Left hindlimb (tissue), 1 donor: Measurements from ENCODE around the gene ZNF429.
A peak's percentile ranks its signal among the peaks of the same experiment; 100 is the strongest.
"Not testable (repeated sequence)": the region's sequence is repeated elsewhere in the genome, so short reads cannot be mapped to it uniquely, and the experiment has no call there.

Experiments used
- DNase-seq: peaks from one replicate; pipeline ENCODE4 v3.0.0-alpha.2; 2018

Gene ZNF429

DNA sequence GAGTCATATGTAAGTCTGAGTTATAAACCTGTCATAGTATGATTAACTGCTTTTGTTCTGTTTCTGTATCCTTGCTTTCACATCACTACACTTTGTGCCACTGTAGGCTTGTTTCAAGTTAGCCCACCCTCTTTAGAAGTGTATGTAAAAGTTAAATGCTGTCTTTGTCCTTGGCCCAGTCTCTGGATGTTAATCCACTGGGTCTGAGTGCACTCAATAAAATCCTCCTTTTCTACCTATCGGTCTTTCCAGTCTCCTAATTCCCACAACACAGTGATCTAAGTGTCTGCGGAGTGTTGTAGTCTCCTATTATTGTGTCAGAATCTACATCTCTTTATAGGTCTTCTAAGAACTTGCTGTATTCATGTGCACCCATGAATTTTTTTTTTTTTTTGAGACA, 14.1 kb downstream of the ZNF429 start:
- no peak for DNase-seq

DNA sequence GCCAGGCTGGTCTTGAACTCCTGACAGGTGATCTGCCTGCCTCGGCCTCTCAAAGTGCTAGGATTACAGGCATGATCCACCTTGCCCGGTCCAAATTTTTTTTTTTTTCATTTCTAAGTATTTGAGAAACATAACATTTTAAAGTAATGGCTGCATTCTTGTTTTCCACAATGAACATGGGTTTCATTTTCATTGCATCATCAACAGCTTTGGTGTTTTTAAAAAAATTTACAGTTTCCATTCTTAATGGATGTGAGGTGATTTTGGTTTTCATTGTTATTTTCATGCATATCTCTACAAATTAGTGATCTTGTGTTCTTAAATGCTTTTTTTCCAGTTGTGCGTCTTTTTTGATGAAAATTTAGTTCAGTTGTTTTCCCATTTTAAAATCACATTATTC, 27.5 kb downstream of the ZNF429 start:
- no peak for DNase-seq

DNA sequence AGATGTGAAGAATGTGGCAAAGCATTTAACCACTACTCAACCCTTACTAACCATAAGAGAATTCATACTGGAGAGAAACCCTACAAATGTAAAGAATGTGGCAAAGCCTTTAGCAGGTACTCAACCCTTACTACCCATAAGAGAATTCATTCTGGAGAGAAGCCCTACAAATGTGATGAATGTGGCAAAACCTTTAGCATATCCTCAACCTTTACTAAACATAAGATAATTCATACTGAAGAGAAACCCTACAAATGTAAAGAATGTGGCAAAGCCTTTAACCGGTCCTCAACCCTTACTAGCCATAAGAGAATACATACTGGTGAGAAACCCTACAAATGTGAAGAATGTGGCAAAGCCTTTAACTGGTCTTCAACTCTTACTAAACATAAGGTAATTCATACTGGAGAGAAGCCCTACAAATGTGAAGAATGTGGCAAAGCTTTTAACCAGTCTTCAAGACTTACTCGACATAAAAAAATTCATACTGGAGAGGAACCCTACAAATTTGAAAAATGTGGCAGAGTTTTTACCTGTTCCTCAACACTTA, 31.4 kb downstream of the ZNF429 start:
- not testable (repeated sequence) for DNase-seq

DNA sequence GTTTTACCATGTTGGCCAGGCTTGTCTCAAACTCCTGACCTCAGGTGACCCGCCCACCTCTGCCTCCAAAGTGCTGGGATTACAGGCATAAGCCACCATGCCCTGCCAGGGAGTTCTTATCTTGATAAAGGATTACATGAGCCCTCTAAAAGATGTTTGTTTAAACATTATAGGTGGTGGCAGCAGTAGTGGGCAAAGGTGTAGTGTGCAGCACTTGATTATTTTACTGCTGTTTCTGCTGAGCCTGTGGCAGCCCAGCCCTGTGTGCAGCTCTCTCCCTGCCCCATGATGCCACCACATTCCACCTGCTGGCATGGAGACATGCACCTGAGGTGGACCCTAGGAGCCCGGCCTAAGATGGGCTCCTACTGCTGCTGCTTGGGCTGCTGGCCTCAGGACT, 54.0 kb downstream of the ZNF429 start:
- DNase-seq = no peak

DNA sequence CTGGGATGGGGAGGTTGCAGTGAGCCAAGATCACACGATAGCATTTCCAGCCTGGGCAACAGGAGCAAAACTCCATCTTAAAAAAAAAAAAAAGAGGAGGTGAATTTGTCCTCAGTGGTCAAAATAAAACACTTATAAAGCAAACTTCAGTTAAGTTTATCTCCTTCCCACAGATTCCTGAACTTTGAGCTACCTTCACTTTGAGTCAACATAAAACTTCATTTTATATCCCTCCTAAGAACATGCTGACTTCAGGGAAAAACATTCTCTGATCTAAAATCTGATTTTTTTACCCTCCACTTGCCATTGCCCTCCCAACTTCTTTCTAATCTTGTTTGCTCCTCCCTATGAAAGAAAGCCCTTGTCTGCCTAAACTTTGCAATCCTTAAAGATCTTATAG, 59.0 kb downstream of the ZNF429 start:
- no peak for DNase-seq

DNA sequence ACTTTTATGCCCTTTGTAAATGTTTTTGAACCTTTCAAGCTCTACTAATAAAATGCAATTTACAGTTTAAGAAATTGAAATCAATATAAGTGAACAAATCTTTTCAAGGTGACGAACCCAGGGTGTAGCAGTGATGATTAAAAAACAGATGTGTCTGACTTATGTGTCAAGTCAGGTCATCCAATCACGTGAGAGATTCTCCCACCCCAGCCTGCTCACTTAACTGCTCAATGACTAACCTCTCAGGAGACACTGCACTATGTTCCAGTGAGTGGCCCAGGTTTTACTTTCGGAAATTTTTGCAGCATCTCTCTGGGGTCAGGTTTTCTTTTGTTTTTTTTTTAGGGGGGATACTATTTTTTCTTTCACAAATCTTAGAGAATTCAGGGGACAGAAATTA, 60.7 kb downstream of the ZNF429 start:
- DNase-seq = no peak

DNA sequence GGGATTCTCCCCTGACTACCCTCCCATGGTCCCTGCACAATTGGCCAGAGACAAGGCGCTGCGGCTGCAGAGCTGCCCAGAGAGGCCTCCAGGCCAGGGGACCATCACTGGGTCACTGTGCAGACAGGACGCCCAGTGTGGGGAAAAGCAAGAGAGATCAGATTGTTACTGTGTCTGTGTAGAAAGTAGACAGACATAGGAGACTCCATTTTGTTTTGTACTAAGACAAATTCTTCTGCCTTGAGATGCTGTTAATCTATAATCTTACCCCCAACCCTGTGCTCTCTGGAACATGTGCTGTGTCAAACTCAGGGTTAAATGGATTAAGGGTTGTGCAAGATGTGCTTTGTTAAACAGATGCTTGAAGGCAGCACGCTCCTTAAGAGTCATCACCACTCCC, 62.4 kb downstream of the ZNF429 start:
- DNase-seq = not testable (repeated sequence)

DNA sequence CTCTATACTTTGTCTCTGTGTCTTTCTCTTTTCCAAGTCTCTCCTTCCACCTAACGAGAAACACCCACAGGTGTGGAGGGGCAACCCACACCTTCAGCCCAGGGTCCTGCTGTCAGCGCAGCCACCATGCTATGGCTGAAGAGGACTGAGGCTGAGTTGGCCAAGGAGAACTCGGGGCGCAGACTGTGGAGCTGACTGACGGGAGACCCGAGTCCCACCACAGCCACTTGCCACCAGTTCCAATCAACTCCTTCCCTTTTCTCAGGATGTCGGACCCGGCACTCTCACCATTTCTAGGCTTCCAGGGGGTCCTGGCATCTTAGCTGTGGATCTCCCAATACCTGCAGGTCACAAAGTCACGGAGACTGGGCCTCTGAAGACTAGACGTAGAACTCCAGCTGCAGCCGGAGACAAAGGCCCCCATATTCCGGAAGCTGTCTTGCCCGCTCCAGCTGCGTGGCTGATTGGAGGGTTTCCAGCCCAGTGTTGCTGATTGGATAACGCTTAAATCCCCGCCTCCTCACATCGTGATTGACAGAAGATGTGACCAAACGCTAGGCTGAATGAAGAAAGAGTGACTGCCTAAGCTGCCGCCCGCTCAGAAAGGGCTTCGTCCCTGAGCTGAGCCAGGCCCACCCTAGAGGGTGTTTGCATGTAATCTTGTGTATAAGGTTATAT, 63.6 kb downstream of the ZNF429 start:
- DNase-seq = peak; percentile 95

DNA sequence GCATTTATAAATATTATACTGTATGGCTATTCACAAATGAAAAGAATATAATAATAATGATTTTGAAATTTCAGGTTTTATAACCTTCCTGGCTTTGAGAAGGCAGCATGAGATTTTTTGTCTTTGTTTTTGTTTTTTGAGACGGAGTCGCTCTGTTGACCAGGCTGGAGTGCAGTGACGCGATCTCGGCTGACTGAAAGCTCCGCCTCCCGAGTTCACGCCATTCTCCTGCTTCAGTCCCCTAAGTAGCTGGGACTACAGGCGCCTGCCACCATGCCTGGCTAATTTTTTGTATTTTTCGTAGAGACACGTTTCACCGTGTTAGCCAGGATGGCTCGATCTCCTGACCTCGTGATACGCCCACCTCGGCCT, 64.1 kb downstream of the ZNF429 start:
- peak; percentile 70 for DNase-seq

DNA sequence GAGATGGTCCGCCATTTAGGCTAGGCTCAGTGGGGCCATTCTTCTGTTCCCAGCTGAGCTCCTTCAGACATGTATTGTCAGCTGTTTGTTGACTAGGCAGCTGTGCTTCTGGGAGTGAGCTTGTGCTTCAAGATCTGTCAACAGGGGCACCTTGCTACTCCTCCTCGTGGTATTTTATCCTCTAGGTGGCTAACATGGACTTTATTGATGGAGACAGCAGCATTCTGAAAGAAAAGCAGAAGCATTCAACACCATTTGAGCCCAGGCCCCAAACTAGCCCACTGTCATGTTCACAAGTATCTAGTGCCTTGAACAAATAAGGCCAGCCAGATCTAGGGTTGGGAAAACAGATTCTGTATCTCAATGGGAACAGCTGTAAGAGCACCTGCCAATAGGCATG, 65.9 kb downstream of the ZNF429 start:
- no peak for DNase-seq

DNA sequence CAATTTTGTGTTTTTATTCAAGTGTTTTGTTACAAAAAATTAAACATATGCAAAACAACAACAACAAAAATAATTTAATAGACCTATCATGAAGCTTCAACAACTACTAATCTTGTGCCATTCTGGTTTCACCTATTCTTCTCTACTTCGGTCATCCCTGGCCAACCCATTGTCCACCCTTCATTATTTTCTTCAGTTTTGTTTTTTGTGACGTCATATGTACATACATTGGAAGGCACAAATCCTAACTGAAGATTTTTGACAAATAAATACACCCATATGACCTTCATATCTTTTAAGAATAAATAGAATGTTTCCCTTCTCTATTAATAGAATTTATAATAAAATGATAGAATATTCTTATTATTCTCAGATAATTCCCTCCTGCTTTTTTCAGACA, 69.2 kb downstream of the ZNF429 start:
- no peak for DNase-seq

DNA sequence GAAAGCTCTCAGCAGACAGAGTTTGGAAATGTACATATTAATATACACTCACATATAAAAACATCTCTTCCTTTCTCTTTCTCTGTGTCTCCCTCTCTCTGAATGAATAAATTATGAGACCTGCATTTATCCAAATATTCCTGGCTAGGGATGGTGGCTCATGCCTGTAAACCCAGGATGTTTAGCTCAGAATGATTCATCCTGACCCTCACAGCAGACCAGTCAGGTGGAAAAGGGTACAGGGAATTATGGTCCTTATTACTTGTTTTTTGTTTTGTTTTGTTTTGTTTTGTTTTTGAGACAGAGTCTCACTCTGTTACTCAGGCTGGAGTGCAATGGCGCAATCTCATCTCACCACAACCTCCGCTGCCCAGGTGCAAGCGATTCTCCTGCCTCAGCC, 71.1 kb downstream of the ZNF429 start:
- no peak for DNase-seq

DNA sequence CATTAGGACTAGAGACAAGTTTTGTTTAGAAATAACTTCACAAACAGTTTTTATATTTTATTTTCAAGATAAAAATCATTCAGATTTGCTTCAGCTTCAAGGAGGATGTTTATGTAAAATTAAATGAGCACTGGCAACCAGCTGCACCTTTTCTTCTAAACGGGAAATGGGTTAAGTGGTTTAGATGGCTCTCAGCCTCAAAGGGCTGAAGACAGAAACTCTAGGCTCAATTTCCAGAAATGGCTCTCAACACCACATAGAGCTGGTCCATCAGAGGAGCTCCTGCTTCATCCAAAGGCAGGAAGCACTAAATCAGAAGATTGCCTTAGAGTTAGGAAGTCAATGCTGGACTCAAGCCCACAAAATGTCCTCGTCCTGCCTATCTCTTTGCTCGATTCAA, 74.7 kb downstream of the ZNF429 start:
- no peak for DNase-seq

DNA sequence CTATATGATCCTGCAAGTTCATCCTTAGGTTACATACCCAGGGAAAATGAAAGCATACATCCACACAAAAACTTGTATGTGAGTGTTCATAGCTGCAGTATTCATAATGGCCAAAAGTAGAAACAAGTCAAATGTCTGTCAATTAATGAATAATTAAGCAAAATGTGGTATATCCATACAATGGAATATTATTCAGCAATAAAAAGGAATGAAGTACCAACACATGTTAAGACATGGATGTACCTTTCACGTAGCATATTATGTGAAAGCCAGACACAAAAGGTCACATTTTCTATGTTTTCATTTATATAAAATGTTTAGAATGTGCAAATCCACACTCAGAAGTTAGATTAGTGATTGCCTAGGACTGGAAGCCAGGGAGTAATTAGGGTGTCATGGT, 75.4 kb downstream of the ZNF429 start:
- DNase-seq = no peak

DNA sequence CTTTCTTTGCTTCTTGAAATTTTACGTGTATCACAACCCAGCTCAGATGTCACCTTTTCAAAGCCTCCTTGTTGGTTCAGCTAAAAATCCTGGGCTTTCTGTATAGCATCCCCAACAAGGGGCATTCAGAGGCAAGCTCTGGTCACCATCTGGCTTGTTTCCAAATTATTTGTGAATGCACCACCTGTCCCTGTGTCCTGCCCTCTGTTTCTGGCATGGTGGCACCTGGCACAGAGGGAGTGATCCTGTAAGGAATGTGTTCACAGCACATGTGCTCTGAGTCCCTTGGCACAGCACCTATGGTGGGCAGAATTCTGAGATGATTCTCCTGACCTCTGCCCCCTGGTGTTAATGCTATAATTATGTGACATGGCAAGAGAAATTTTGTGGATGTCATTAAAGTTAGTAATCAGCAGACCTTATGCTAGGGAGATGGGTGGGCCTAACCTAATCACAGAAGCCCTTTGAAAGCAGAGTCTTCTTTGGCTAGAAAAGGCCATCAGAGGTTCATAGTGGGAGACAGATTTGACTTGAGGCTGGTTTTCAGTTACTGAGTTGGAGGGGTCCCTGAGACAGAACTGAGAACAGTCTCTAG, 76.3 kb downstream of the ZNF429 start:
- DNase-seq = no peak

DNA sequence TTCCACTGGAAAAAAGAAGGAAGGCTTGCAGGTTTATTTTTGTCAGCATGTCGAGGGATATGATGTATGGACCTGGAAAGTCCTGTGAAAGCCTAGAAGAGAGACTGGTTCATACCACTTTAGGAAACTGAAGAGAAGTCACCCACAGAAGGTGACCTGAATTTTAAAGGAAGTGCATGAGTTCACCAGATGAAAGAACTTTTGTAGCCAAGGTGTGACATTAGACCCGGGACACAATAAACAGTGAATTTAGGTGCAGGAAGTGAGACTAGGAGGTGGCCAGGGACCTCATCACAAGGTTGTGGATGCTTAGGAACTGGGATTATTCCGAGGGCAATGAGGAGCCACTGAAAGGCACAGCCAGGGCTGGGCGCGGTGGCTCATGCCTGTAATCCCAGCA, 79.1 kb downstream of the ZNF429 start:
- DNase-seq = no peak

DNA sequence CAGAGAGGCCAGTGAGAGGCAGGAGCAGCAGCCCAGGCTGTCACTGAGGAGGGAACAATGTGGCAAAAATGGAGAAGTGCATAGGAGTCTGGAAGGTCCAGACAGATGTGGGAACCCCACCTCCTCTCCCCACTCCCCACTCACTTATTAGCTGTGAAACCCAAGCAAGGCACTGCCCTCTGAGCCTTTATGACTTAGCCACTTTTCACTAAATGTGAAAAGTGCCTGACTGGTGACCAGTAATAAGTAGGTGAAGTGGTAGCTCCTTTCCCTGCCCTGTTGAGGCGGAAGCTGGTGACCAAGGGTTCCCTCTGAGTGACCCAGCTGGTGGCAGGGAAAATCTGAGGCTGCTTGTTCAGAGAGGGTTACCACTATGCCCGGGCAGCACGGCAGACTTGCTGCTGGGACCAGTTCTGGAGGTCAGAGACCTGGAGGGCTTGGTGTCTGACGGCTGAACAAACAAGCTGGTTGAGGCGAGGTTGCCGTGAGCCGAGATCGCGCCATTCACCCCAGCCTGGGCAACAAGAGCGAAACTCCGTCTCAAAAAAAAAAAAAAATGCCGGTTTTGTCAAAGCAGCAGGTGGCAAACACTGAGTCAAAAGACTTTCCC, 80.0 kb downstream of the ZNF429 start:
- no peak for DNase-seq

DNA sequence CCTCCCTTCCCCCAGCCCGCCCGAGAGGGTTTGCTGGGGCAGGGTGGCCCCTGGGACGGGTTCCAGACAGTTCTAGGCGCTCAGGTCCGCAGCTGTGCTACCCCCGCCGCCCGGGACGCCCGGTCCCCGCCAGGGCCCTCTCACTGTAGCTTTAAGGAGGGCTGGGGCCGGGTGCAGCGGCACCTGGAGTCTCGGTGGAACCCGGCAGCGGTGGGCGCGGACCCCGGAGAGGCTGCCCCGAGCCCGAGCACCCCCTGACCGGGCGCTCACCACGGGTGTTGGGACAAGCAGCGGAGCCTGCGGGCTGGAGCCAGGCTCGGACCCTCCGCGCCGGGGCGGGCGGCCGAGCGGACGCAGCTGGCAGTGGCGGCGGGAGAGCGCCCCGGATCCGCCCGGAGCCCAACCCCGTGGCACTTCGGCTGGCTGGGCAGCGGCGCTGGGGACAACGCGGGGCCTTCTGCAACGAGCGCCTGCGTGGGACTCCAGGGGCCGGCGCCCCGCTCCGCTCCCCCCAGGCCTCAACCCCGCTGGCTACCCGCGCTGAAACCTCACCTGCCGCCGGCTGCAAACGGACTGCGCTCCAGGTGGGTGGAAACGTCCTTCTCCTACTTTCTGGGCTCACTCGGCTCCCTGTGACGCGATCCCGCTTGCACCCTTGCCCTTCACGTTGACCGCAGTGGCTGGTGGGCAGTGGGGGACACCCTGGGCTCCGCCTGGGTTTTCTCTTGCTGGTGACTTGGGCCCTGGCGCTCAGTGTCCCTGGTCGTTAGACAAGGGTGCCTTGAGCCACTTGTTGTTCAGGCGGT, 81.1 kb downstream of the ZNF429 start:
- peak; percentile 51 for DNase-seq

DNA sequence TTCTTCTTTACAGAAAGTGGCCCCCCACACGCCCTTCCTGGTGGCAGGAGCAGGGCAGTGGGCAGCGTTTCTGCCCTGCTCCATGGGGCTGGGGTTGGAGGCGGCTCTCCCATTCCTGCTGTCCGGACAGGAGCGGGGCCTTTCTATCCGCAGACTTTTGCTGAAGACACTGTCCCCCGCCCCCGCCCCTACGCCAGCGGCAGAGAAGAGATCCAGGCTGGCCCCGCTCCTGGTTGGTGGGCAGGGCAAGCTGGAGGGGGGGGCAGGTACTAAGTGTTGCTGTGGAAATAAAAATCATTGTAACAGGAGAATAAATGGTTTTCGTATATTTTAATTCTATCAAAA, 81.7 kb downstream of the ZNF429 start:
- no peak for DNase-seq

DNA sequence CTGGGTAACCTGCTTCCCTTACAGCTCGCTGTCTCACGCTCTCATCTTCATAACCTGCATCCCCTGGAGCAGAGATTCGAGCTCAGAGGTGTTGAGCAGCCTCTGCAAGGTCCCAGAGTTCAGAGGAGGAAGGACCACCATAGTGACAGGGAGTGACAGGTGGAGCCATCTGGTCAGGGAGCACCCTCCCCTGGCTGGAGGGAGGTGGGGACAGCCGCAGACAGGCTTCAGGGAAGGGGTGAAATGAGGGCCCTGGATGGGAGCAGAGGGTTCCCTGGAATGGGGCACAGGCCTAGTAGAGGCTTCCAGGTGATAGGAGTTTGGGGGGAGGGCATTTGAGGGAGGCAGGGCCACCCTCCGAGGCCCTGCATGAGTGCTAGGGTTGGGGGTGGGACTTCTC, 82.1 kb downstream of the ZNF429 start:
- no peak for DNase-seq

DNA sequence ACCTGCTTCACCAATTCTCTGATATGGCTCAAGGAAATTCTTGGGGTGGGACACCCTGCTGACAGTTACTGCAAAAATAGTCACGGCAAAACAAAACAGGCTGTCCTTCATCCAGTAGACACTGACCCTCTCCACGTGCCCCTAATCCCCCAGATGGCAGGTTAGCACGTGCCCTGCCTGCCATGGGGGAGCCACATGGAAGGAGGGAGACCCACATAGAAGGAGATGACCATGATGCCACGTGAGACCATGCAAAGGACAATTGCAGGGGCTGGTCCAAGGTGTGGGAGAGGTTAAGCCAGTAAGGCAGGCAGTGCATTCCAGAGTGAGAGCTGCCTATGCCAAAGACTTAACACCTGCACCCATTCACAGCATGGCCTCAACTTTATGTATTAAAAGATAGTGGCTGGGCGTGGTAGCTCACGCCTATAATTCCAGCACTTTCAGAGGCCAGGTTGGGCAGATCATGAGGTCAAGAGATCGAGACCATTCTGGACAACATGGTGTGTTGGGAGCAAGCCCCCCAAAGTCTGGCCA, 82.7 kb downstream of the ZNF429 start:
- no peak for DNase-seq

DNA sequence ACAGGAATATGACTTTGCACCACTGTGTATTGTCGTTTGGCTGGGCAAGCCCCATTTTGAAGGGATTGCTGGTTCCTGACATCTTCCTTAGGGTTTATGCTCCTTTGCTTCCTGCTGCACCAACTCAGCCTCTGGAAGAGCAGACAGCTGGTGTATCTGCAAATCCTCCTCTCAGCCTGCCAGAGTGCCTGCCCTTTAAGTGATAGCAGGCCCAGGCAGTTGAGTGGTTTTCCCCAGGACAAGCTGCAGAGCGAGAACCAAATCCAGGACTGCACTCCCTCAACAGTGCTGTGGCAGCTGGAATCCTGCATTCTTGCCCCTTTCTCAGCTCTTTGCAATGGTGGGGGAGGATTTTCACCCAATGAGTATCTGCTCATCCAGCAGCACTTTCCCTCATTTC, 85.5 kb downstream of the ZNF429 start:
- no peak for DNase-seq

DNA sequence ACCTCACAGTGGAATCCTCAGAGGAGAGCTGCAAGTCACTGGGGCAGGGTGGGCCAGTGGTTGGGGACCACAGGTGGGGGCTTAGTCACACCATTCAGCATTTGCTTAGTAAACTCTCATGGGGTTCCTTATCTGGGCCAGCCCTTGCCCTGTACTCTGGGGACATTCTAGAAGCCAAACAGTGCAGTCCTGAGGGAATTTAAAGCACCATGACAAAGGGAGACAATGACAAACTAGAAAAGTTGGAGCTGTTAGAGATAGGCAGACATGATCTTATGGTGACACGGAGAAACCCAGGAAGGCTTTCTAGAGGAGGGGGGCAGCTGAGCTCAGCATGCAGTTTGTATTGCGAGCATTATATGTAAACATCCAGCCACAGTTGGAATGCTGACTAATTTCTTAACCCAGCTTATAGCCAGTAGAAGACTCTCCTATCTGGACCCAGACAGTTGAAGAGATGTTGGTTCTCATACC, 87.6 kb downstream of the ZNF429 start:
- DNase-seq = no peak
